ENCODE measurements around the gene MAGEA4.

- TF ChIP-seq, protein P1, sequence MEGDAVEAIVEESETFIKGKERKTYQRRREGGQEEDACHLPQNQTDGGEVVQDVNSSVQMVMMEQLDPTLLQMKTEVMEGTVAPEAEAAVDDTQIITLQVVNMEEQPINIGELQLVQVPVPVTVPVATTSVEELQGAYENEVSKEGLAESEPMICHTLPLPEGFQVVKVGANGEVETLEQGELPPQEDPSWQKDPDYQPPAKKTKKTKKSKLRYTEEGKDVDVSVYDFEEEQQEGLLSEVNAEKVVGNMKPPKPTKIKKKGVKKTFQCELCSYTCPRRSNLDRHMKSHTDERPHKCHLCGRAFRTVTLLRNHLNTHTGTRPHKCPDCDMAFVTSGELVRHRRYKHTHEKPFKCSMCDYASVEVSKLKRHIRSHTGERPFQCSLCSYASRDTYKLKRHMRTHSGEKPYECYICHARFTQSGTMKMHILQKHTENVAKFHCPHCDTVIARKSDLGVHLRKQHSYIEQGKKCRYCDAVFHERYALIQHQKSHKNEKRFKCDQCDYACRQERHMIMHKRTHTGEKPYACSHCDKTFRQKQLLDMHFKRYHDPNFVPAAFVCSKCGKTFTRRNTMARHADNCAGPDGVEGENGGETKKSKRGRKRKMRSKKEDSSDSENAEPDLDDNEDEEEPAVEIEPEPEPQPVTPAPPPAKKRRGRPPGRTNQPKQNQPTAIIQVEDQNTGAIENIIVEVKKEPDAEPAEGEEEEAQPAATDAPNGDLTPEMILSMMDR (IDR thresholded peaks at IDR 0.05): no peak
- TF ChIP-seq POLR2A (IDR thresholded peaks at IDR 0.05; ENCODE audit: low read depth) (no peak), POLR2AphosphoS5 (IDR thresholded peaks at IDR 0.05) (no peak)
Measured at GRCh38 chrX:151921866-151922265, 9.2 kb downstream of the MAGEA4 start.
